IMR-90 (cell line): ENCODE measurements around the gene MSI2.

Experiments
- BHLHE40 ChIP-seq: fragments of 150-350 bp; IDR thresholded peaks from 2 replicates; pipeline ENCODE4 v1.6.1; 2016; ENCODE audit warnings: mild to moderate bottlenecking, low read depth, low read length
- CEBPB ChIP-seq: IDR thresholded peaks from 2 replicates; pipeline ENCODE4 v1.6.1; 2012; ENCODE audit warnings: low read depth, low read length, improper control_type of control experiment
- CTCF ChIP-seq: conservative IDR thresholded peaks from 2 replicates; pipeline ENCODE4 v1.5.1; 2012; ENCODE audit warnings: mild to moderate bottlenecking, low read depth, low read length, improper control_type of control experiment
- ELK1 ChIP-seq: fragments of 150-350 bp; IDR thresholded peaks from 2 replicates; pipeline ENCODE4 v1.6.1; 2016; ENCODE audit warnings: low read depth, mild to moderate bottlenecking, low read length, moderate library complexity, borderline replicate concordance
- MAZ ChIP-seq: IDR thresholded peaks from 2 replicates; pipeline ENCODE4 v1.6.1; 2012; ENCODE audit warnings: low read depth, mild to moderate bottlenecking, low read length, improper control_type of control experiment, moderate library complexity, borderline replicate concordance
- POLR2A ChIP-seq: IDR thresholded peaks from 2 replicates; pipeline ENCODE4 v1.6.1; 2012; ENCODE audit warnings: mild to moderate bottlenecking, low read depth, low read length
- RAD21 ChIP-seq: IDR thresholded peaks from 2 replicates; pipeline ENCODE4 v1.6.1; 2012; ENCODE audit warnings: low read length, improper control_type of control experiment
- RFX5 ChIP-seq: IDR thresholded peaks from 2 replicates; pipeline ENCODE4 v1.8.0; 2012; ENCODE audit warnings: low read depth, mild to moderate bottlenecking, low read length, moderate library complexity
- SMC3 ChIP-seq: fragments of 150-350 bp; IDR thresholded peaks from 2 replicates; pipeline ENCODE4 v1.6.1; 2016; ENCODE audit warnings: low read depth, mild to moderate bottlenecking, antibody characterized with exemption, low read length, moderate library complexity
- USF2 ChIP-seq: fragments of 150-350 bp; IDR thresholded peaks from 2 replicates; pipeline ENCODE4 v1.6.1; 2017; ENCODE audit warnings: mild to moderate bottlenecking, antibody characterized with exemption, low read length, low read depth

GRCh38 chr17:57415751-57416207 lies 159.5 kb downstream of the MSI2 start:
- no peak for TF ChIP-seq USF2
- no peak for TF ChIP-seq CTCF
- TF ChIP-seq POLR2A: no peak
- no peak for TF ChIP-seq ELK1
- TF ChIP-seq RAD21: no peak
- no peak for TF ChIP-seq CEBPB
- no peak for TF ChIP-seq RFX5
- no peak for TF ChIP-seq SMC3
- no peak for TF ChIP-seq MAZ
- no peak for TF ChIP-seq BHLHE40
